GM21515 (cell line): ENCODE measurements around the gene PPP2R2C.

Experiments used
- ATAC-seq: cut with Tn5 transposase; IDR thresholded peaks from one replicate; pipeline ENCODE4 v1.9.1; 2021; ENCODE audit not compliant: unreplicated experiment

PPP2R2C gene

GRCh38 chr4:6367371-6367851 is 105.0 kb downstream of the PPP2R2C start:
- ATAC-seq, result no peak

DNA sequence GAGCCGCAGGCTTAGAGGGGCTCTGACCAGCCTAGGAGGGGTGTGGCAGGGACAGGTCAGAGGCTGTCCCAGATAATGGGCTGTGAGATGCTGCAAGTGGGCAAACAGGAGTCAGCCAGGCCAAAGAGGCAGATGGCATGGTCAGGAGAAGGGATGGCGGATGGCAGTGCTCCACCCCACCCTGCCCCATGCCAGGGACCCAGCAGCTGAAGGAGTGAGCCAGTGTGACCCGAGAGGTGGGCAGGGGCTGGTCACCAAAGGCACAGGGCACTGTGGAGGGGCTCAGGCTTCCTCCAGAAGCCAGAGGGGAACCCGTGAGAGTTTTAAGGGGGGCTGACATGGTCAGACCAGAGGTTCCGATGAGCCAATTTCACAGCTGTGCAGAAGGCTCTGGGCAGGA is 105.8 kb downstream of the PPP2R2C start:
- ATAC-seq, result no peak

DNA sequence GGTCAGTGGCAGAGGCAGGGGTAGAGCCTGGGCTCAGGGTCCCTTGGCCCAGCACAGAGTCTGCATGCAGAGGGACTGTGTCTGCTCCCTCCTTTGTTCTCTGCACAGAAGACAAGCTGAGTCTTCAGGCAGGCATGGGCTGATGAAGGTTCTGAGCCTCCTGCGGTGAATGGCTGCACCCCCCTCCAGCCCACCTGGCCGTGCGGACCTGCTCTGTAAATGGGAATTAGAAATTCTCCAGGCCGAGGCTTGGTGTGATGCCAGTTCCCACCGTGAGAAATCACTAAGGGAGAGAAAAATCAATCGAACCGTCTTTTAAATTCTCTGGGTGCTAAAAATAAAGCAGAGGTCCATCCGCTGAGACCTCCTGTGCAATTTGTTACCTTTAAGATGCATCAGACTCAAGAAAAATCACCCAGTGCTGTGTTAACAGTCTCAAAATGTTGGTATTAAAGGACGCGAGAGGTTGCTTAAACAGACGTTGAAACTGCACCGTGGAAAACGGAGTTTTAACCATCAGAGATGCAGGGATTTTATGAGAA is 106.8 kb downstream of the PPP2R2C start:
- no peak for ATAC-seq

DNA sequence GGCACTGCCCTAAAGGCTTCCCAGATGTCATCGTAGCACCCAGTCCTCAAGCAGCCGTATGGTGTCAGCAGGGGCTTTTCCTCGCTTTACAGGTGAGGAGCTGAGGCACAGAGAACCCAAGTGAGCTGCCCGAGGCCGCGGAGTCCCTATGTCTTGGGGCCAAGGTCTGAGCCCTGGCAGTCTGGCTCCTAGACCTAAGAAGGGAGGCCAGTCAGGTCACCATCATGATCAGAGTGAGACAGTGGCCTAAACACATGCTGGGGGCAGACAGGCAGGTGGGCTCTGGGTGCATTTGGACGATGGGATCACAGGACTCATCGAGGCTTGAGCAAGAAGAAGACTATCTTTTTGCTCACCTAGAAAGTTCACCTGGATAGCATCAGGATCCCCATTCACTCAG is 107.8 kb downstream of the PPP2R2C start:
- ATAC-seq, result no peak

DNA sequence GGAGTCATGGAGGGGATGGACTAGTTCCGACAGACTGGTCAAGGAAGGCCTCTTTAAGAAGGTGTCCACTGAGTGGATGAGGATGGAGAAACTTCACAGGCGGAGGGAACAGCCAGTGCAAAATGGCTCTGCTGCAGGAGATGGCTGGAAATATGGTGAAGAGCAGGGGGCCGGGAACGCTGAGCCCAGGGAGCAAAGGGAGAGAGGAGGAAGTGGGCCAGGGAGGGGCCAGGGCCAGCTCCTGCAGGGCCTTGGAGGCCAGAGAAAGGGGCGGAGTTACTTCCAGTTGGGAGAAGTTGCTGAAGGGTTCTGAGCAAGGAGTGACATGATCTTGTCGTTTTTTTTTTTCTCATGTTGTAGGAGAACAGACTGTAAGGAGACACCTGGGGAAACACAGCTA is 108.3 kb downstream of the PPP2R2C start:
- ATAC-seq, result no peak

DNA sequence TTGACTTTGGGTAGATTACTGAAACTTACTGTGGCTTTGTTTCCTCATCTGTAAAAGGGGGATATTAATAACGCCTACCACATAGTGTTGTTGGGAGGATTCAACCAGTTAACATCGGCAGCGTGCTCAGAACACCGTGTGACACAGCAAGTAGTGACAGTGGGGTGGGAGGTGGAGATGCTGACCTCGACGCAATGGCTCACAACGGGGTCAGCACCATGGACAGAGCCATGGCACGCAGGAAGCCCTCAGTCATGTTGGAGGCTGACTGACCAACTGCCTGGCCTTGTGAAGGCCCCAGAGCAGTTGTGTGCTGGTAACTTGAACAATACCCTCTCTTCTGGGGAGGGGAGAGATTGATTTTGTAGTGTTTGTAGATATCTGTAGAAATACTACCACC is 109.5 kb downstream of the PPP2R2C start:
- ATAC-seq, result no peak

DNA sequence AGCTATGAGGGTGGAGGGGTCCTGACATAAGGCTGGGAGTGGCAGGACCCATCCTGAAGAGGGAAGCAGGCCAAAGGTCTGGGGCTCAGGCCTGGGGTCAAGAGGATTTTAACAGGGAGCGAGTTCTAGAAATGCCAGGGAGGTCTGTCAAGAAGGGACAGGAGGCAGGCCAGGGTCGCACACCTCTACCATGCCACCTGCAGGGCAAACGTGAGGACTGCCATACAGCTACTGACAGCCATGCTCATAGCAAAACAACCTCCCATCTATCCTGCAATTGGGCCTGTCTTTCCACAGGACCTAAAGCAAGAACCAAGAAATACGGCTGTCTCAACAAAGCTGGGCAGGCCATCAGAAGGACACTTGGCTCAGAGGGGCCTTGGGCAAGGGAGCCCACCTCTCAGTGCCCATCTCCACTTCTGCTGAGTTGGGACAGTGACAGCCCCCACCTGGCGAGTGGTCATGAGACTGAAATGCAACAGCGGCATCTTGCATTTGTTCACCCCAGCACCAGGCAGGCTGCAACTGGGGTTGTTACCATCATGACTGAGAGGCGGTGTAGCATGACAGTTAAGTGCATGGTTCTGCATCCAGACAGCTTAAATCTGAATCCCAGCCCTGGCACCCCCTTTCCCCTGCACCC is 110.0 kb downstream of the PPP2R2C start:
- ATAC-seq, result no peak

DNA sequence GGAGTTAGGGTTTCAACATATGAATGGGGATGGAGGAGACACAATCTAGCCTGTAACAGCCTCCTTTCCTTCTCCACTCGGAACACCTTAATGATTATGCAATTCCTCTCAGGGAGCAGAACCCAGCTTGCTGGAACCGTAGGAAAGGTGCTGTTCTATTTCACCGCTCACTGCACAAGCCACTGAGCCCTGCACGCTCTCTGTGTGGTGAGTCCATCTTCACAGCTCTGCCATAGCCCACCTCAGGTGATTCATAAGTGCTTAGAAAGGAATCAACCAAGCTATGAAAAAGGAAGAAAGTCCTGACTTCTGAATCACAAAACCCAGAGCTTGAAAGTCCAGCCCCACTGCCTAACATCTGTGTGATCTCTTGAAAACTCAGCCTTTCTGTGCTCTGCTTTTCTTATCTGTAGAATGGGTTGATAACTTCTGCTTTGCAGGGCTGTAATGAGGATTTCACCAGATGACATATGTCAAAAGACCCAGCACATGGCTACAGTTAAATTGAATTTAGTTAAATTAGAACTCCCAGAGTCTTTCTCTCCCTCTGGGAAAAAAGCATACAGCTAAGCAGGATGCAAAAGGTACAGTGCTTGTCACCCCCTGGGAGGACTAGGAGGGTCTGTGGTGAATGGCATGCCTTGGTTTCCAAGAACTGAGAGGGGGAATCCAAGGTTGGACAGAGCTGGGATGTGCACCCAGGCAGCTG is 111.2 kb downstream of the PPP2R2C start:
- no peak for ATAC-seq

- ATAC-seq, result no peak
Measured at GRCh38 chr4:6360385-6360784, 112.0 kb downstream of the PPP2R2C start.

DNA sequence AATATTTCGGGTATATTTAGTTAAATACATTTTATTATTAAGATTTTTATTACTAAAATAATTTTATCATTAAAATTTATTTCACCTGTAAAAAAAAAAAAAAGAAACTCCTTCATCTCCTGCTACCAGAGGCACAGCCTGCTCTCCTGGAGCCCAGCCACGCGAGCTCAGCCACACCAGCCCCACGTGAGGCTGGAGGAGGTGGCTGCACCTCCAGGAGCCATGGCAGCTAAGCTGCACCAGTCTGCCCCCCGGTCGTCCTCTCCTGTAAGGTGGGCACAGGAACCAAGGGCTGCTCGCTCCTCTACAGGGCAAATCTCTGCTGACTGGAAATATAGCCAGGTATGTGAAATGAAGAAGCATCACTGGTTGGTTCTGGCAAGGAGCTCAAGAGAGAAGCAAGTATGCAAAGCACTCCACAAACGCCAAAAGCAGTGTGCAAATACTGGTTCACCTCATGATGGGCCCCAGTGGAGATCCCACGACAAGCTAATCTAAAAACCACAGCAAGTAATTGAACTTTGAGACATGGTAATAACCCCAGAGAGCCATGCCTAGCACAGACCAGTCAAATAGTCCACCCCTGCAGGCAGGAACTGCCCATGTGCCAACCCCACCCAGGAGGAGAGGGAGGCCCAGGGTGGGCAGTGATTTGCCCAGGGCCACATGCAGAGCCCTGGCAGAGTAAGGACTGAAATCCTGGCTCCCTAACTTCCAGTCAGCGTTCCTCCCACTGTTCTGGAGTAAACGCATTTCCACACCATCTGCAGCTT is 112.7 kb downstream of the PPP2R2C start:
- ATAC-seq, result no peak

- no peak for ATAC-seq
Measured at GRCh38 chr4:6357476-6357875, 114.9 kb downstream of the PPP2R2C start.

DNA sequence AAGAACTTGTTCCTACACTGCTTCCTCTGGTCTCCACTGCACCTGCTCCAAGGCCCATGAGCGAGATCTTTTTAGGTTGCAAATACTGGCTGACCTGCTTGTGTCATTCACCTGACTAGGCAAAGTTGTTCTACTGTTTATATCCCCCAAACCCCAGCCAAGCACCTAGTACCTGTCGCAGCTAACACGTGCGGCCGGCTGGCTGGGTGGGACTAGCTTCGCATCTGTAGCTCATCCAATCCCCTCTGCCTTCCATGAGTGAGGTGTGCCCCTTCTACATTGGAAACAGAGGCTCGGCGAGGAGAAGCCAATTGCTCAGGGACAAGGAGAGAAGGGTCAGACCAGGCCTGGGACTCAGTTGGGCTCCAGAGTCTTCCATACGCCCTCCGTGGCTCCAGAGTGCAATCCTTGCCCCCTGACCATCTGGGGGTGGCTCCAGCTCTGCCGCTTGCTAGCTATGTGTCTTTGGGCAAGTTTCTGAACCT is 116.3 kb downstream of the PPP2R2C start:
- ATAC-seq, result no peak

GRCh38 chr4:6355052-6355451 is 117.4 kb downstream of the PPP2R2C start:
- no peak for ATAC-seq

DNA sequence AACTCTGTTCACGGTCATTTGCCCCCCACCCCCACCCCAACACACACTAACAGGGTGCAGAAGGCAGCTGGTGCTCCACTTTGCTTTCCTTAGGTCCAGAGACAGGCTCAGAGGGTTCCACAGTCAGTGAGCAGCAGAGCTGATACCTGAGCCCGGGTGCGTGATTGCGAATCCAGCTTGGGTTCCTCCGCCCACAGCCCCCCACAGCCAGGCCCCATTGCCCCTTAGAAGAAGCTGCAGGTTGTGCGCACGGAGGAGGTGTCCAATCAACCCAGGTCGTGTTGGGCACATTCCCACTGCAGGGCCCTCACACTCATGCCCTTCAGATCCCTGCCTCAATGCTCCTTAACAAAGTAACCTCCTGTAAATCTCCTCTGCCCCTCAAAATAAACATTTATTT is 117.8 kb downstream of the PPP2R2C start:
- ATAC-seq, result no peak

DNA sequence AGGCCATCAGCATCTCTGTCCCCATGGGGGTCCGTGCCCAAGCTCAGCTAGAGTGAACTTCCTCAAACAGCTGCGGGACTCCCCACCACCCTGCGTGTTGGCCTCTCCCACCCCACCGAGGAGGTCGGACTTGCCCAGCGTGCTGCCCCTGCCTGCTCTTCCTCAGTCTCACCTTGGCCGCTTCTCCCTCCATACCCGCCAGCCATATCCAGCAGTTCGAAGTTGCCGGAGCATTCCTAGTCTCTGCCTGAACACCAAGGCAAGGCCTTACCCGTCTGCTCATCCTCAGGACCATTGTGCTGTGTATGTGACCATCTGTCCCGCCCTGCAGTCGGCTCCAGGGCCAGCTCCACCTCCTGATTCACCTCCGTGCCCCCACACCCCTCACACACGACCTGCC is 118.3 kb downstream of the PPP2R2C start:
- no peak for ATAC-seq

- ATAC-seq, result no peak
Measured at GRCh38 chr4:6352031-6352692, 120.3 kb downstream of the PPP2R2C start.

GRCh38 chr4:6351246-6352000 is 121.0 kb downstream of the PPP2R2C start:
- ATAC-seq, result no peak

DNA sequence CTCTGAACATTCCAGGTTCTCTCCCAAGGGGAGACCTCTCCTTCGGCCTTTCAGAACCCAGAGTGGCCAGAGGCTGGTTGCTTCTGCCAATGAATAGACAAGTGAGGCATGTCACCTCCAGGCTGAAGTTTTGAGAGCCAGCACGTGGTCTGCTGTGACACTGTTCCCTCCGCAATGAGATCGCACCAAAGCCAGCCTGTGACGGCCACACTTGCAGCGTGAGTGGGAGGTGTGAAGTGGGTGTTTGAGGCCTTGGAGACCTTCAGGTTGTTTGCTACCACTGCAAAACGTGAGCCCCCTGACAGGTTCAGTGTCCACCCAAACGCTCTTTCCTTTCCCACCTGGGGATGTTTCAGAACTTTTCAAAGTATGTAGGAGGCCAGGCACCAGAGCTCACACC is 121.8 kb downstream of the PPP2R2C start:
- no peak for ATAC-seq

DNA sequence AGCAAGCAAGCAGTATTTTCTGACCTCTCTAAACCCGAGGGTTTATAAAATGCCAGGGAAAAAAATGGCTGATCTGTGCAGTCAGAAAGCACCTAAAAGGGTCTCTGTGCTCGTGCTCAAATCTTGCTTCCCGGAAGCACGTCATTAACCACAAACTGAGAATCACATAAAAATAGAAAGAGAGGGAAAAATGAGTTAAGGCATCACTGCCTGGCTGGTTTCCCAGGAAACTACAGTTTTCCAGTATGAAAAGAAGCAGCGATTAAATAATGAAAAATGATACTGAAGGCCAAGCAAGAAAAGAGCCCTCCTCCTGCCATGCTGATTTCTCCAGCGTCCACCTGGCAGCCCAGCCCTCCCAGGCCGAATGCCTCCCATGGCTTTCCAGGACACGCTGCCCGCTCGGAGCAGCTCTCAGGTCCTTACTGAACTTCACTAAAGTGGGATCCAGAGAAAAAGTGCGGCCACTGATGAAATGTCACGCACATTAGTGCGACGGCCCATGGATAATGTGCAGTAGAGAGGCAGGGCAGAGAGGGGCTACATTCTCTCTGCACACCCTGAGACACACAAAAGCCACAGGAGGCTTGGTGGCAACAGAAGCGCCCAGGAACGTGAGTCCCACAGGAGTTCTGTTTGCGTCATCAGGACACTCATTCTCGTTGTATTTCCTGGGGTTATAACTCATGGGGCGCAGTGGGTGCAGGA is 122.4 kb downstream of the PPP2R2C start:
- ATAC-seq, result no peak

DNA sequence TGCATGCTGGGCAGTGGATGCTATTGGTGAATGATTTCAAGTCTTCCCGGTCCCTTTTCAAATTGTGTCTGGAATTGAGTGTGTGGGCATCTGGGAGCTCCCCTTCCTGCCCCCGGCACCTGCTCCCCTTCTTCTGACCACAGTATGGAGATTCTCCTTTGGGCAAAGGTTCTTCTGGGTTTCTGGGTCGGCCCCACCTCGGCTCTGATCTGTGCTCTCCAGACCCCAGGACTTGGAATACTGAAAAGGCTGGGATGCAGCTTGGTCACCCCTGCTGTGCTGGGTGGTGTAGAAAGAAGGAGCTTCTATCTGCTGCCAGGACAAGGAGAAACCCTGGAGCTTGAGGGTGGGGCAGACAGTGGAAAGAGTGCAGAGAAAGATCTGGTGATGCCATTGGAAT is 124.0 kb downstream of the PPP2R2C start:
- no peak for ATAC-seq
